Tongue (tissue), 2 donors: ENCODE results near the gene FRRS1. TPM values are rescaled to one million over a fixed set of nuclear protein-coding genes. Genes with fewer than 3 reads are reported as not detected.
"Not testable (repeated sequence)": the region's sequence is repeated elsewhere in the genome, so short reads cannot be mapped to it uniquely, and the experiment has no call there.

Experiments used
- DNase-seq: peaks from one replicate; pipeline ENCODE4 v3.0.0-alpha.2; 2015
- total RNA-seq: library from RNA; depleted of rRNA; stranded (reverse); fragments of >200 nt; gene quantifications from one replicate; pipeline ENCODE4 v1.2.3, GENCODE V29; 2014

Gene FRRS1
- total RNA-seq, result 11.9 TPM

GRCh38 chr1:99766378-99766800 lies at the start of gene FRRS1:
Gene FRRS1 (minus strand): TSS chr1:99766635. CDS start chr1:99748768, 17,867 bp downstream.
- peak; percentile 84 for DNase-seq

DNA sequence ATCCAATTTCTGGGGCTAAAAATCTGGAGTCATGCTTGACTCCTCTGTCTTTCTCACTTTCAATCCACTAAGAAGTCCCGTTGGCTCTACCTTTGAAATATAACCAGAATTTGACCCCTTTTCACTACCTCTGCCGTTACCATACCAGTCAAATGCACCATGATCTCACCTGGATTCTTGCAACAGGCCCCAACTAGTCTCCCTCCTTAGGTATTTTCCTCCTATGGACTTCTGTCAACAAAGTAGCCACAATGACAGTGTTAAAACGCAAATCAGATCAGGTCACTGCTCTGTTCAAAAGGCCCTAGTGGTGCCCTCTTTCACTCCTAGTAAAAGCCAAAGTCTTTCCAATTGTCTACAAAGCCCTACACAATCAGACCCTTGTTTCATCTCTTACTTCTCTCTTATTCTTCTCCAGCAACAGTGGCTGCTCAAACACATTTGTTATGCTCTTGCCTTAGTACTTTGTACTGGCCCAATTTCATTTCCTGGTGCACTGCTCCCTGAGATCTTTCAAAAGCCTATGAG lies 48.0 kb upstream of the FRRS1 start:
- no peak for DNase-seq

- DNase-seq, result no peak
Measured at GRCh38 chr1:99811747-99812146, 45.3 kb upstream of the FRRS1 start.

DNA sequence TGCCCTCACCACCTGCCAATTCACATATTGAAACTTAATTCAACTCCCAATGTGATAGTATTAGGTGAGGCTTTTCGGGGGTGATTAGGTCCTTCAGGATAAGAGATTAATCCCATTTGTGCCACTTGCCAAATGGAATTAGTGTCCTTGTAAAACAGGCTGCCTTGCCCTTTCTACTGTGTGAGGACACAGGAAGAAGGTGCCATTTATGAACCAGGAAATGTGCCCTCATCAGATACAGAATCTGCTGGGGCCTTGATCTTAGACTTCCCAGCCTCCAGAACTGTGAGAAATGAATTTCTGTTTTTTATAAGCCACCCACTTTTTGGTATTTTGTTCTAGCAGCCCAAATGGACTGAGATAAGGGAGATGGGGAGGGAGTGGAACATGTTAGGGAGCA lies 44.6 kb upstream of the FRRS1 start:
- no peak for DNase-seq

- peak; percentile 93 for DNase-seq
Measured at GRCh38 chr1:99808391-99809115, 42.1 kb upstream of the FRRS1 start.

GRCh38 chr1:99806882-99807281 lies 40.4 kb upstream of the FRRS1 start:
- no peak for DNase-seq

GRCh38 chr1:99801584-99801983 lies 35.1 kb upstream of the FRRS1 start:
- DNase-seq, result no peak

GRCh38 chr1:99793861-99794260 lies 27.4 kb upstream of the FRRS1 start:
- DNase-seq, result not testable (repeated sequence)

DNA sequence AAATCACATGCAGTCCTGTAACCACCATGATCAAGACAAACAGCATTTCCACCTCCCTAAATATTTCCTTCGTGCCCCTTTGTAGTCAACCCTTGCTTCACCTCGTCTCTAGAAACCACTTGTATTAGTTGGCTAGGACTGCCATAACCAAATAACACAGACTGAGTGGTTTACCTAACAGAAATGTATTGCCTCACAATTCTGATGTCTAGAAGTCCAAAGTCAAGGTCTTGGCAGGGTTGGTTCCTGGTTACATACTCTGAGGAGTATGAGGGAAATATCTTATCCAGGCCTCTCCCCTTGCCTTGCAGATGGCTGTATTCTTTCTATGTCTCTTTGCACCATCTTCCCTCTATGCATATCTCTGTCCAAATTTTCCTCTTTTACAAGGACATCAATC lies 23.3 kb upstream of the FRRS1 start:
- DNase-seq, result no peak

- DNase-seq, result no peak
Measured at GRCh38 chr1:99788896-99789295, 22.5 kb upstream of the FRRS1 start.

DNA sequence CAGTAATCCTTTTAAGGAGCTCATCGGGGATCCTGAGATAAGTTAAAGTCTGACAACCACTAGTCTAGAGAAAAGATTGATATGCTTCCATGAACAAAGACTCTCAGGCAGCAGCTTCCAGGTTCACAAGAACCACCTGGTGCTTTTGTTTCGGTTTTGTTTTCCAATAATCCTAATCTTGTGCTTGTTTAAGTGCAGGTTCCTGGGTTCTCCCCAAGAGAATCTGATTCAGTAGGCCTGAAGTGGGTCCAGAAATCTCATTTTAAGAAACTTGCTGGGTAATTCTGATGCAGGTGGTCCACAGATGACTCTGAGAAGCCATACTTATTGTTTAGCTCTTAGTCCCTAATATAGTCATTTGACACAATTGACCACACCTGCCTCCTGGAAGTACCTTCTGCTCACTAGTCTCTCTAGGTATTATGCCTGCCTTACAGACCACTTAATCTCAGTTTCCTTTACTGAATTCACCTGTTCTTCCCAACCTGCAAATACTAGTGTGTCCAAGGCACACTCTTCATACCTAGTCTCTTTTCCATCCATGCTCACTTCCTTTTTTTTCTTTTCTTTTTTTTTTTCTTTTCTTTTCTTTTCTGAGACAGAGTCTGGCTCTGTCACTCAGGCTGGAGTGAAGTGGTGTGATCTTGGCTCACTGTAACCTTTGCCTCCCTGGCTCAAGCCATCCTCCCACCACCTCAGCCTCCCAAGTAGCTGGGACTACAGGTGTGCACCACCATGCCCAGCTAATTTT lies 20.5 kb upstream of the FRRS1 start:
- no peak for DNase-seq

DNA sequence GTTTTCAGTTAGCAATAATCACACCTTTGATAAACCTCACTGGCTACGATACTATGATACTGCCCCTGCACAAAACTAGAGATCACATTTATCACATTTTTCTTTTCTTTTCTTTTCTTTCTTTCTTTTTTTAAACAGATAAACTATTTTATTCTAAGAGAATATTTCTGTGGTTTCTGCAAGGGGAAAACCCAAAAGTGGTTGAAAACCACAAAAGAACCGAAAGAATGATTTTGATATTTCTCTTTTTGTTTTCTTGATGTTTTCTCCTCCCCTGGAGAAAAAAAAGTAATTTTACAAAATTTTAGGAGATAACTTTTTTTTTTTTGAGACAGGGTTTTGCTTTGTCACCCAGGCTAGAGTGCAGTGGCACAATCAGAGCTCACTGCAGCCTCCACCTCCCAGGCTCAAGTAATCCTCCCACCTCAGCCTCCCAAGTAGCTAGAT lies 18.4 kb upstream of the FRRS1 start:
- no peak for DNase-seq

GRCh38 chr1:99784143-99784542 lies 17.7 kb upstream of the FRRS1 start:
- DNase-seq, result no peak

DNA sequence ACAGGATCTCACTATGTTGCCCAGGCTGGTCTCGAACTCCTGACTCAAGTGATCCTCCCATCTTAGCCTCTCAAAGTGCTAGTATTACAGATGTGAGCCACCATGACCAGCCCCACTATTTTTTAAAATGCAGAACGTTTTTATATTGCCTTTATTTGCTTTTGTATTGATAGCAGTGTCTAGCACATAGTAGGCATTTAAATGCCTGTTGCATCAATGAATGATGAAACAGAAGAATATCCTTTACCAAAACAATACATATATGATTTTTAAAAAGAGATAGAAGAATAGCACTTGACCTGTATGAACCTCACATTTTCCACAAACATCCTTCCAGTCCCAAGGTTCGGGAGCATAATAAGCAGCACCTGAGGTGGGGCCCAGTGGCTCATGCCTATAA lies 16.5 kb upstream of the FRRS1 start:
- DNase-seq, result no peak

GRCh38 chr1:99782397-99782796 lies 16.0 kb upstream of the FRRS1 start:
- no peak for DNase-seq

GRCh38 chr1:99781798-99782197 lies 15.4 kb upstream of the FRRS1 start:
- DNase-seq, result no peak

GRCh38 chr1:99777752-99778151 lies 11.3 kb upstream of the FRRS1 start:
- no peak for DNase-seq

- DNase-seq, result no peak
Measured at GRCh38 chr1:99776120-99776519, 9.7 kb upstream of the FRRS1 start.

DNA sequence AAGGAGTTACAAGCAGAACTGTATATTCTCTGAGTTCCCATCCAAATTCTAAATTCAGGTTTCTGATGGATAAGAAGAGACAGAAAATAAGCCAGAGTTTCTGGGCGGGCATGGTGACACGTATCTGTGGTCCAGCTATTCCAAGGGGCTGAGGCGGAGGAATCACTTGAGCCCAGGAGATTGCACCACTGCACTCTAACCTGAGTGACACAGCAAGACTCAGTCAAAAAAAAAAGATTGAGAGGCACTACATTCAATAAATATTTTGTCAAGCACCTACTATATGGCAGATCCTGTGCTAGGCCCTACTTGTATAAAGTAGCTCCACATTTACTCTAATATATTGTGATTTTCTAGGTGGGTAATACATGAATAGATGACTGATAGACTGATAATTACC lies 6.4 kb upstream of the FRRS1 start:
- DNase-seq, result no peak

DNA sequence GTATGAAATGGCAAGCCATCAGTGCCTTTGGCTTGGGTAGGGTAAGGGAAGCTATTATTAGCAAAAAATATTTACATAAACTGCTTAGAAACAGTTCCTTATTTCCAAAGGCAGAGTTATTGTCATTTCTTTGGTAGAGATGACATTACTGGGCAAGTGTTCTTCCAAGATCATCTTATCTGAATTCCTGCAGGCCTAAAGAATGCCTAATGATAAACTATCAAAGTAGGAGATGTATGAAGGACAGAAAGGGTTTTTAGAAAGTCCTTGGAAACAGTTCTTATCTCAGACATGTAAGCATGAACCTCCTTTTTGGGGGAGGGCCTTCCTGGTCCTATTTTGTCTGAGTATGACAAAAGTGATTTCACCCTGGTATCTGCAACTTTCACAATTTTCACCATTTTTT lies 5.1 kb upstream of the FRRS1 start:
- DNase-seq, result no peak

- no peak for DNase-seq
Measured at GRCh38 chr1:99768524-99769245, 2.2 kb upstream of the FRRS1 start.

DNA sequence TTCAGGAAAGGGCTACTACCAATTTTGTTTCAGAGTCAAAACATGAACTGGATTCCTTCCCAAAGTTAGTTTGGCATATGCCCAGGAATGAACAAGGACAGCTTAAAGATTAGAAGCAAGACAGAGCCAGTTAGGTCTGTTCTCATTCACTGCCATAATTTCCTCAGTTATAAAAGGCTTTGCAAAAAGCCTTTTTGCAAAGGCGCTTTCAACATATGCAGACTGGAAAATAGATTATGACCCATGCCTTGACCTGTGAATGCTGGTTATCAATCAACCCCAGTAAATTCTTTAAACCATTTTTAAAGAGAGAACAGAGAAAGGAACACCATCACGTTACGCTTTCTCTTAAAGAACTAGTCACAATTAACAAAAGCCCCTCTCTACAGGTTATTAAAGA lies 1.7 kb upstream of the FRRS1 start:
- peak; percentile 8 for DNase-seq

- no peak for DNase-seq
Measured at GRCh38 chr1:99764909-99765308, 1.5 kb downstream of the FRRS1 start.
